Measurements from ENCODE around the gene KRTAP12-4. TPM values are rescaled to one million over a fixed set of nuclear protein-coding genes. Genes with fewer than 3 reads are reported as not detected.
"Not testable (repeated sequence)": the region's sequence is repeated elsewhere in the genome, so short reads cannot be mapped to it uniquely, and the experiment has no call there.

Gene KRTAP12-4
- total RNA-seq, 1 experiment from 2014 or later: not detected

DNA sequence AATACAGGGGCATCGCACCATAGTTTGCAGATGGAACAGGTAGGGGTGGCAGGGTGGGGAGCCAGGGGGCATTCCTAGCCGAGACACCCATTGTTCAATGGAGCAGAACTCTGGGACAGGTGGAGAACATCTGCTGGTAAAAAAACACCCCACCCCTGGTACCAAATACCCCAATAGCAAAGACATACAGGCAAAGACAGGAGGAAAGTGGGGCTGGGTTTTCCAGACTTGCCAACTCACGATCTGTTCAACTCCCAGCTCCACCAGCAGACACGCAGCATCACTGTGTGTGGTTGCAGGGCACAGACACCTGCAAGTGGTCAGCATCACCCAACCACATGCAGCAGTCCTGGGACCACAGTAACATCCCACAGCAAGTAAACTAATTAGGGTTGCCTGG lies 42.9 kb downstream of the KRTAP12-4 start:
- DNase-seq (ENCODE audit: low read depth): no peak

DNA sequence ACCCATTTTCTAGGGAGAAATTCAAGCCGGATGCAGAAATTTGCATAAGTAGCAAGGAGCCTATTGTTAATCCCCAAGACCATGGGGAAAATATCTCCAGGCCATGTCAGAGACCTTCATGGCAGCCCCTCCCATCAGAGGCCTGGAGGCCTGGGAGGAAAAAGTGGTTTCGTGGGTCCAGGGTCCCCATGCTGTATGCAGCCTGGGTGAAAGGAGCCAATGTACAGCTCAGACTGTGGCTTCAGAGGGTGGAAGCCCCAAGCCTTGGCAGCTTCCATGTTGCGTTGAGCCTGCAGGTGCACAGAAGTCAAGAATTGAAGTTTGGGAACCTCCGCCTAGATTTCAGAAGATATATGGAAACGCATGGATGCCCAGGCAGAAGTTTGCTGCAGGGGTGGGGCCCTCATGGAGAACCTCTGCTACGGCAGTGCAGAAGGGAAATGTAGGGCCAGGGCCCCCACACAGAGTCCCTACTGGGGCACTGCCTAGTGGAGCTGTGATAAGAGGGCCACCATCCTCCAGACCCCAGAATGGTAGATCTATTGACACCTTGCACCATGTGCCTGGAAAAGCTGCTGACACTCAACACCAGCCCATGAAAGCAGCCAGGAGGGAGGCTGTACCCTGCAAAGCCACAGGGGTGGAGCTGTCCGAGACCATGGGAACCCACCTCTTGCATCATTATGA lies 44.2 kb downstream of the KRTAP12-4 start:
- not testable (repeated sequence) for DNase-seq (ENCODE audit: low read depth)

DNA sequence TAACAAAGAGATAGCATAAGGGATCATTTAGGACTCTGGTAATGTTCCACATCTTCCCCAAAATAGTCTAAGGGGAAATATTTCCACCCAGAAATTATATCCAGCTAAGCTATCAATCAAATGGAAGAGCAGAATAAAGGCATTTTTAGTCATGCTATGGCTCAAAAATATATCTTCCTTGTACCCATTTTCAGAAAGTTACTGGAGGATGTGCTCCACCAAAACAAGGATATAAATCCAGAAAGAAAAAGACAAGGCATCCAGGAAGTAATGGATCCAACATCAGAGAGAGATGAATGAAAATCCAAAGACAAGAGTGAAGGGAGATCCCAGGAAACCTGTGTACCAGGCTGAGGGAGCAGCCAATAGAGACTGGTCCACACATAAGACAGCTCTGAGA lies 45.3 kb downstream of the KRTAP12-4 start:
- DNase-seq (ENCODE audit: low read depth): no peak

DNA sequence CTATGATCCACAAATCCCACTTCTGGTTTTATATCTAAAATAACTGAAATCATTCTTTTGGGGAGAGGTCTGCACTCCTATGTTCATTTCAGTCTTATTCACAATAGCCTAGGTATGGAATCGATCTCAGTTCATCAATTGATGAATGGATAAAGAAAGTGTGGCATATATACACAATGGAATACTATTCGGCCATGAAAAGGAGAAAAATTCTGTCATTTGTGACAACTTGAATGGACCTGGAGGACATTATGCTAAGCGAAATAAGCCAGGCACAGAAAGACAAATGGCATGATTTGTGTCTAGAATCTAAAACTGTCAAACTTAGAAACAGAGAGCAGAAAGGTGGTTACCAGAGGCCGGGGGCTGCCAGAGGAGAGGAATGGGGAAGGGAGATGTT lies 48.0 kb downstream of the KRTAP12-4 start:
- DNase-seq (ENCODE audit: low read depth): no peak

Other genes starting within 250 kb of the KRTAP12-4 start
- not detected in 2 replicates for gene LRRC3, start 199.1 kb downstream of the KRTAP12-4 start, total RNA-seq (2014; rRNA removed; shearing (Covaris generic))
- gene KRTAP10-1, start 114.5 kb downstream of the KRTAP12-4 start, total RNA-seq (2014; rRNA removed; shearing (Covaris generic)): not detected in 2 replicates
- gene KRTAP10-2, start 103.2 kb downstream of the KRTAP12-4 start, total RNA-seq (2014; rRNA removed; shearing (Covaris generic)): not detected in 2 replicates
- gene KRTAP10-3, start 95.9 kb downstream of the KRTAP12-4 start, total RNA-seq (2014; rRNA removed; shearing (Covaris generic)): not detected in 2 replicates
- not detected in 2 replicates for gene KRTAP10-4, start 80.9 kb downstream of the KRTAP12-4 start, total RNA-seq (2014; rRNA removed; shearing (Covaris generic))
- gene KRTAP10-5, start 74.1 kb downstream of the KRTAP12-4 start, total RNA-seq (2014; rRNA removed; shearing (Covaris generic)): not detected in 2 replicates
- not detected in 2 replicates for gene KRTAP10-6, start 62.2 kb downstream of the KRTAP12-4 start, total RNA-seq (2014; rRNA removed; shearing (Covaris generic))
- gene KRTAP10-7, start 54.1 kb downstream of the KRTAP12-4 start, total RNA-seq (2014; rRNA removed; shearing (Covaris generic)): not detected in 2 replicates
- not detected in 2 replicates for gene KRTAP10-8, start 42.6 kb downstream of the KRTAP12-4 start, total RNA-seq (2014; rRNA removed; shearing (Covaris generic))
- gene KRTAP10-9, start 27.6 kb downstream of the KRTAP12-4 start, total RNA-seq (2014; rRNA removed; shearing (Covaris generic)): not detected in 2 replicates
- not detected in 2 replicates for gene KRTAP10-10, start 17.3 kb downstream of the KRTAP12-4 start, total RNA-seq (2014; rRNA removed; shearing (Covaris generic))
- not detected in 2 replicates for gene KRTAP10-11, start 8.2 kb downstream of the KRTAP12-4 start, total RNA-seq (2014; rRNA removed; shearing (Covaris generic))
- not detected in 2 replicates for gene KRTAP12-3, start 3.3 kb upstream of the KRTAP12-4 start, total RNA-seq (2014; rRNA removed; shearing (Covaris generic))
- not detected in 2 replicates for gene KRTAP12-2, start 12.3 kb upstream of the KRTAP12-4 start, total RNA-seq (2014; rRNA removed; shearing (Covaris generic))
- gene KRTAP12-1, start 27.5 kb upstream of the KRTAP12-4 start, total RNA-seq (2014; rRNA removed; shearing (Covaris generic)): not detected in 2 replicates
- not detected in 2 replicates for gene KRTAP10-12, start 42.5 kb upstream of the KRTAP12-4 start, total RNA-seq (2014; rRNA removed; shearing (Covaris generic))
- gene TSPEAR, start 56.9 kb upstream of the KRTAP12-4 start, total RNA-seq (2014; rRNA removed; shearing (Covaris generic)): not detected in 2 replicates
- 74.0 and 90.6 TPM in 2 replicates for gene UBE2G2, start 147.2 kb upstream of the KRTAP12-4 start, total RNA-seq (2014; rRNA removed; shearing (Covaris generic))
- gene SUMO3, start 163.4 kb upstream of the KRTAP12-4 start, total RNA-seq (2014; rRNA removed; shearing (Covaris generic)): 198 and 200 TPM in 2 replicates
- gene PTTG1IP, start 219.0 kb upstream of the KRTAP12-4 start, total RNA-seq (2014; rRNA removed; shearing (Covaris generic)): 470 and 558 TPM in 2 replicates

All from M059J (cell line).